IMR-90 (cell line): ENCODE measurements around the gene PLEKHG4.

Experiments used
- BHLHE40 ChIP-seq: fragments of 150-350 bp; IDR thresholded peaks from 2 replicates; pipeline ENCODE4 v1.6.1; 2016; ENCODE audit warnings: mild to moderate bottlenecking, low read depth, low read length
- CHD1 ChIP-seq: IDR thresholded peaks from 2 replicates; pipeline ENCODE4 v1.6.1; 2012; ENCODE audit warnings: low read depth, low read length, improper control_type of control experiment
- CTCF ChIP-seq: conservative IDR thresholded peaks from 2 replicates; pipeline ENCODE4 v1.5.1; 2012; ENCODE audit warnings: mild to moderate bottlenecking, low read depth, low read length, improper control_type of control experiment
- FOS ChIP-seq: fragments of 150-350 bp; IDR thresholded peaks from 2 replicates; pipeline ENCODE4 v1.6.1; 2016; ENCODE audit warnings: low read depth, low read length
- MXI1 ChIP-seq: IDR thresholded peaks from 2 replicates; pipeline ENCODE4 v1.6.1; 2012; ENCODE audit warnings: low read depth, mild to moderate bottlenecking, low read length, moderate library complexity, borderline replicate concordance
- NFE2L2 ChIP-seq: fragments of 150-350 bp; IDR thresholded peaks from 2 replicates; pipeline ENCODE4 v1.6.1; 2016; ENCODE audit warnings: low read depth, mild to moderate bottlenecking, low read length
- POLR2A ChIP-seq: IDR thresholded peaks from 2 replicates; pipeline ENCODE4 v1.6.1; 2012; ENCODE audit warnings: mild to moderate bottlenecking, low read depth, low read length
- RAD21 ChIP-seq: IDR thresholded peaks from 2 replicates; pipeline ENCODE4 v1.6.1; 2012; ENCODE audit warnings: low read length, improper control_type of control experiment
- RCOR1 ChIP-seq: IDR thresholded peaks from 2 replicates; pipeline ENCODE4 v1.6.1; 2012; ENCODE audit warnings: mild to moderate bottlenecking, low read length, improper control_type of control experiment; ENCODE audit not compliant: insufficient replicate concordance
- RFX5 ChIP-seq: IDR thresholded peaks from 2 replicates; pipeline ENCODE4 v1.8.0; 2012; ENCODE audit warnings: low read depth, mild to moderate bottlenecking, low read length, moderate library complexity
- SMC3 ChIP-seq: fragments of 150-350 bp; IDR thresholded peaks from 2 replicates; pipeline ENCODE4 v1.6.1; 2016; ENCODE audit warnings: low read depth, mild to moderate bottlenecking, antibody characterized with exemption, low read length, moderate library complexity
- USF2 ChIP-seq: fragments of 150-350 bp; IDR thresholded peaks from 2 replicates; pipeline ENCODE4 v1.6.1; 2017; ENCODE audit warnings: mild to moderate bottlenecking, antibody characterized with exemption, low read length, low read depth

GRCh38 chr16:67327743-67328142, 48.4 kb downstream of the PLEKHG4 start:
- TF ChIP-seq CTCF (no peak), POLR2A (no peak), RFX5 (no peak), USF2 (no peak), RAD21 (no peak), BHLHE40 (no peak), NFE2L2 (no peak), SMC3 (no peak), MXI1 (no peak), FOS (no peak), RCOR1 (no peak), CHD1 (no peak)
